Neuronal stem cell (in vitro differentiated cells): ENCODE measurements around the gene EPHB6.

Experiments used
- DNase-seq: peaks from one replicate; pipeline ENCODE4 v3.0.0-alpha.2; 2013; ENCODE audit warnings: low spot score
- H2AFZ ChIP-seq: one replicate; pipeline ENCODE4 v1.6.1; 2013; ENCODE audit warnings: mild to moderate bottlenecking, low read length, inconsistent platforms
- H2AK5ac ChIP-seq: 2 replicates; pipeline ENCODE4 v1.6.1; 2013; ENCODE audit warnings: low read depth, mild to moderate bottlenecking, inconsistent platforms, low read length, moderate library complexity, mixed read lengths
- H2BK120ac ChIP-seq: 2 replicates; pipeline ENCODE4 v1.6.1; 2013; ENCODE audit warnings: low read depth, mild to moderate bottlenecking, inconsistent platforms, low read length, moderate library complexity, mixed read lengths
- H2BK12ac ChIP-seq: one replicate; pipeline ENCODE4 v1.6.1; 2013; ENCODE audit warnings: low read length, inconsistent platforms
- H2BK15ac ChIP-seq: 2 replicates; pipeline ENCODE4 v1.6.1; 2013; ENCODE audit warnings: mild to moderate bottlenecking, low read length, inconsistent platforms, mixed read lengths
- H2BK5ac ChIP-seq: one replicate; pipeline ENCODE4 v1.6.1; 2013; ENCODE audit warnings: inconsistent platforms, mild to moderate bottlenecking, low read length, moderate library complexity
- H3K14ac ChIP-seq: one replicate; pipeline ENCODE4 v1.6.1; 2013; ENCODE audit warnings: low read length, inconsistent platforms
- H3K18ac ChIP-seq: 2 replicates; pipeline ENCODE4 v1.6.1; 2013; ENCODE audit warnings: low read length, inconsistent platforms
- H3K23ac ChIP-seq: 2 replicates; pipeline ENCODE4 v1.6.1; 2013; ENCODE audit warnings: low read depth, mild to moderate bottlenecking, mixed read lengths, low read length, inconsistent platforms; ENCODE audit not compliant: poor library complexity
- H3K27ac ChIP-seq: replicated peaks from 3 replicates; pipeline ENCODE4 v1.5.1; 2013; ENCODE audit warnings: low read length, inconsistent platforms
- H3K27me3 ChIP-seq, 3 experiments: 2 replicates each; pipeline ENCODE4 v1.6.1; 2013; ENCODE audit warnings: low read length in 3 of 3, mild to moderate bottlenecking in 2 of 3, inconsistent platforms in 1 of 3, low read depth in 1 of 3, mixed read lengths in 1 of 3, moderate library complexity in 1 of 3; ENCODE audit not compliant: control insufficient read depth in 3 of 3, insufficient read depth in 3 of 3
- H3K36me3 ChIP-seq, 2 donors: replicated peaks in 1 of 2; 2 replicates each; pipeline ENCODE4 v1.6.1; 2013; ENCODE audit warnings: low read length in 2 of 2; ENCODE audit not compliant: control insufficient read depth in 2 of 2, insufficient read depth in 2 of 2
- H3K4ac ChIP-seq: 2 replicates; pipeline ENCODE4 v1.6.1; 2013; ENCODE audit warnings: inconsistent platforms, mild to moderate bottlenecking, low read length, moderate library complexity
- H3K4me1 ChIP-seq, 2 donors: 1 replicate in 1 of 2; 2 replicates in 1 of 2; pipeline ENCODE4 v1.6.1; 2013; ENCODE audit warnings: low read length in 2 of 2, low read depth in 1 of 2; ENCODE audit not compliant: control insufficient read depth in 2 of 2, insufficient read depth in 1 of 2
- H3K4me2 ChIP-seq: one replicate; pipeline ENCODE4 v1.6.1; 2013; ENCODE audit warnings: mild to moderate bottlenecking, low read length, inconsistent platforms; ENCODE audit not compliant: insufficient read depth, poor library complexity, severe bottlenecking
- H3K4me3 ChIP-seq, 2 donors: 2 replicates each; pipeline ENCODE4 v1.5.1; 2013; ENCODE audit warnings: low read length in 2 of 2, mild to moderate bottlenecking in 2 of 2, inconsistent platforms in 1 of 2, moderate library complexity in 1 of 2
- H3K79me1 ChIP-seq: one replicate; pipeline ENCODE4 v1.6.1; 2013; ENCODE audit warnings: low read depth, mild to moderate bottlenecking, inconsistent platforms, low read length, moderate library complexity
- H3K9ac ChIP-seq: one replicate; pipeline ENCODE4 v1.6.1; 2013; ENCODE audit warnings: mild to moderate bottlenecking, low read depth, low read length, inconsistent platforms; ENCODE audit not compliant: poor library complexity
- H3K9me3 ChIP-seq, 2 donors: replicated peaks in 1 of 2; 2 replicates each; pipeline versions ENCODE3 to v1.6.1; 2013; ENCODE audit warnings: low read length in 2 of 2, mild to moderate bottlenecking in 2 of 2, inconsistent platforms in 1 of 2, low read depth in 1 of 2, mixed read lengths in 1 of 2, moderate library complexity in 1 of 2; ENCODE audit not compliant: control insufficient read depth in 2 of 2, insufficient read depth in 1 of 2
- H4K8ac ChIP-seq: one replicate; pipeline ENCODE4 v1.6.1; 2013; ENCODE audit warnings: low read depth, mild to moderate bottlenecking, inconsistent platforms, low read length, moderate library complexity
- H4K91ac ChIP-seq: one replicate; pipeline ENCODE4 v1.6.1; 2013; ENCODE audit warnings: low read length, low read depth, mild to moderate bottlenecking, inconsistent platforms; ENCODE audit not compliant: poor library complexity
- WGBS, 2 donors: extraction: QIAGEN DNeasy Blood & Tissue Kit; methylation state at CpG; one replicate each; pipeline ENCODE4 v1.1.7; 2013; ENCODE audit warnings: missing lambda C conversion rate in 2 of 2, mixed read lengths in 1 of 2; ENCODE audit not compliant: insufficient read length in 2 of 2, insufficient replicate concordance in 1 of 2; ENCODE audit errors: extremely low coverage in 2 of 2; 5-methylcytosine and 5-hydroxymethylcytosine counted together

EPHB6 gene

GRCh38 chr7:142806957-142807356 is 47.9 kb upstream of the EPHB6 start:
- H3K23ac ChIP-seq: no peak overlapping the region
- H3K79me1 ChIP-seq: no peaks in the 10 kb centered on the region
- no peak overlapping the region for H3K4me3 ChIP-seq
- H3K14ac ChIP-seq: no peak overlapping the region
- no peak overlapping the region for H2BK15ac ChIP-seq
- H2AFZ ChIP-seq: no peak overlapping the region
- no peaks in the 10 kb centered on the region for H3K36me3 ChIP-seq
- no peak overlapping the region for H2BK120ac ChIP-seq
- H3K4me2 ChIP-seq: no peak overlapping the region
- H3K27ac ChIP-seq: no peak overlapping the region
- H2AK5ac ChIP-seq: no peak overlapping the region
- no CpG with 5 or more reads among the region's 1 CpG for WGBS, 2 donors
- H4K8ac ChIP-seq: no peak overlapping the region
- DNase-seq: no peak
- no peaks in the 10 kb centered on the region for H3K4me1 ChIP-seq
- H2BK12ac ChIP-seq: no peak overlapping the region
- H3K9me3 ChIP-seq: no peaks in the 10 kb centered on the region
- no peaks in the 10 kb centered on the region for H3K27me3 ChIP-seq
- no peak overlapping the region for H3K4ac ChIP-seq
- no peak overlapping the region for H2BK5ac ChIP-seq
- H3K9ac ChIP-seq: no peak overlapping the region
- H3K18ac ChIP-seq: no peak overlapping the region
- H4K91ac ChIP-seq: no peak overlapping the region

- Histone ChIP-seq H3K4ac (no peak overlapping the region), H3K14ac (no peak overlapping the region), H2AK5ac (no peak overlapping the region), H3K4me1 (no peaks in the 10 kb centered on the region), H3K4me3 (no peak overlapping the region), H3K79me1 (no peaks in the 10 kb centered on the region), H3K4me2 (no peak overlapping the region), H2AFZ (no peak overlapping the region), H2BK12ac (no peak overlapping the region), H3K23ac (no peak overlapping the region), H4K8ac (no peak overlapping the region), H3K36me3 (no peaks in the 10 kb centered on the region), H3K18ac (no peak overlapping the region), H4K91ac (no peak overlapping the region), H2BK15ac (no peak overlapping the region), H2BK5ac (no peak overlapping the region), H3K27ac (no peak overlapping the region), H3K9ac (no peak overlapping the region), H2BK120ac (no peak overlapping the region), H3K9me3 (no peaks in the 10 kb centered on the region), H3K27me3 (no peaks in the 10 kb centered on the region)
- no peak for DNase-seq
- WGBS, 2 donors: no CpG with 5 or more reads among the region's 3 CpGs
These were observed 46.9 kb upstream of the EPHB6 start for GRCh38 chr7:142807855-142808460.

DNA sequence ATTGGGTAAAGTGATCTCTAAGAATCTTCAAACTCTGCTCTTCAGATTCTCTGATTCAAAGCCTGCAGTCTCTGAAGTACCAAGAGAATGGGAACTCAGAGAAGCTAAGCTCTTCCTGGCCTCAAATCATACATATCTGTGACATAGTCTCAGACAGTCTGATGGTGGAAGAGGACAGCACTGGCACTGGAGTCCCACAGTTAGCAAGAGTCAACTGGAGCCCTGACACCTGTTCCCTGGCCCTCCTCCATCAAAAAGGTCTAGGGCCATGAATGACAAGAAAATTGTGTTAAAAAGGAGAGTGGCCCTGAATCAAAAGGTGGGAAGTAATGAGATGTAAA is 46.4 kb upstream of the EPHB6 start:
- Histone ChIP-seq H3K14ac (no peak overlapping the region), H3K18ac (no peak overlapping the region), H3K36me3 (no peaks in the 10 kb centered on the region), H3K9me3 (no peaks in the 10 kb centered on the region), H3K4me1 (no peaks in the 10 kb centered on the region), H4K8ac (no peak overlapping the region), H3K4me3 (no peak overlapping the region), H2AFZ (no peak overlapping the region), H3K4me2 (no peak overlapping the region), H2BK12ac (no peak overlapping the region), H2BK120ac (no peak overlapping the region), H2BK5ac (no peak overlapping the region), H2BK15ac (no peak overlapping the region), H3K23ac (no peak overlapping the region), H3K9ac (no peak overlapping the region), H3K4ac (no peak overlapping the region), H3K79me1 (no peaks in the 10 kb centered on the region), H2AK5ac (no peak overlapping the region), H3K27ac (no peak overlapping the region), H3K27me3 (no peaks in the 10 kb centered on the region), H4K91ac (no peak overlapping the region)
- DNase-seq: no peak

- Histone ChIP-seq H4K91ac (no peak overlapping the region), H3K4me1 (no peaks in the 10 kb centered on the region), H3K4me3 (no peak overlapping the region)
These were observed 45.9 kb upstream of the EPHB6 start for GRCh38 chr7:142808802-142809583.

More at GRCh38 chr7:142808802-142809583, 45.9 kb upstream of the EPHB6 start:
- Histone ChIP-seq H3K4ac (no peak overlapping the region), H2BK120ac (no peak overlapping the region), H3K27me3 (no peaks in the 10 kb centered on the region), H2AFZ (no peak overlapping the region), H3K27ac (no peak overlapping the region), H3K36me3 (no peaks in the 10 kb centered on the region), H2BK15ac (no peak overlapping the region), H3K9me3 (no peaks in the 10 kb centered on the region), H3K14ac (no peak overlapping the region), H2BK12ac (no peak overlapping the region), H4K8ac (no peak overlapping the region), H3K79me1 (no peaks in the 10 kb centered on the region), H3K4me2 (no peak overlapping the region), H2BK5ac (no peak overlapping the region), H3K23ac (no peak overlapping the region), H2AK5ac (no peak overlapping the region), H3K9ac (no peak overlapping the region), H3K18ac (no peak overlapping the region)
- WGBS, 2 donors: no CpG with 5 or more reads among the region's 6 CpGs
- DNase-seq: no peak
